CD14-positive monocyte (primary cell): ENCODE data around the gene HOXC11. TPM values are rescaled to one million over a fixed set of nuclear protein-coding genes. Genes with fewer than 3 reads are reported as not detected.

ENCODE experiments used
- DNase-seq, 3 donors: peaks; one replicate each; pipeline ENCODE4 v3.0.0-alpha.2; 2011 to 2022
- H2AFZ ChIP-seq: 2 replicates; pipeline ENCODE4 v1.6.0; 2012; ENCODE audit warnings: mild to moderate bottlenecking, low read depth, low read length, inconsistent platforms; ENCODE audit not compliant: insufficient read depth, poor library complexity, severe bottlenecking
- H3K27ac ChIP-seq, 2 donors: 1 replicate in 1 of 2; 2 replicates in 1 of 2; pipeline ENCODE4 v1.5.1; 2012 to 2013; ENCODE audit warnings: low read length in 2 of 2, control low read depth in 1 of 2, inconsistent platforms in 1 of 2, low read depth in 1 of 2, mild to moderate bottlenecking in 1 of 2
- H3K27me3 ChIP-seq, 2 donors: one replicate each; pipeline versions ENCODE4 v1.6.0 to v1.6.1; 2011 to 2013; ENCODE audit warnings: low read length in 2 of 2; ENCODE audit not compliant: control insufficient read depth in 2 of 2, insufficient read depth in 2 of 2
- H3K36me3 ChIP-seq, 2 donors: replicated peaks in 1 of 2; 1 replicate in 1 of 2; 2 replicates in 1 of 2; pipeline versions ENCODE4 v1.5.1 to v1.6.1; 2012 to 2013; ENCODE audit warnings: low read length in 2 of 2, control low read depth in 1 of 2, inconsistent platforms in 1 of 2, mild to moderate bottlenecking in 1 of 2; ENCODE audit not compliant: insufficient read depth in 2 of 2, control insufficient read depth in 1 of 2
- H3K4me1 ChIP-seq, 2 donors: 1 replicate in 1 of 2; 2 replicates in 1 of 2; pipeline versions ENCODE4 v1.5.1 to v1.6.1; 2012 to 2013; ENCODE audit warnings: low read length in 2 of 2, control low read depth in 1 of 2, inconsistent platforms in 1 of 2, mild to moderate bottlenecking in 1 of 2, moderate library complexity in 1 of 2; ENCODE audit not compliant: insufficient read depth in 2 of 2, control insufficient read depth in 1 of 2
- H3K4me2 ChIP-seq: replicated peaks from 2 replicates; pipeline ENCODE3; 2012; ENCODE audit warnings: low read length, moderate library complexity, mild to moderate bottlenecking; ENCODE audit not compliant: poor library complexity, severe bottlenecking; ENCODE audit errors: extremely low read depth
- H3K4me3 ChIP-seq, 3 experiments: fragments of 200-600 bp in 1 of 3; sonication (generic) in 1 of 3; replicated peaks in 1 of 3; 1 replicate in 2 of 3; 2 replicates in 1 of 3; pipeline ENCODE4 v1.5.1; 2011 to 2013; ENCODE audit warnings: low read length in 3 of 3, mild to moderate bottlenecking in 3 of 3, control low read depth in 2 of 3, low read depth in 2 of 3, inconsistent platforms in 1 of 3, moderate library complexity in 1 of 3
- H3K79me2 ChIP-seq: 2 replicates; pipeline ENCODE4 v1.6.0; 2012; ENCODE audit warnings: mild to moderate bottlenecking, control low read depth, inconsistent platforms, low read length, moderate library complexity; ENCODE audit not compliant: insufficient read depth
- H3K9ac ChIP-seq: 2 replicates; pipeline ENCODE4 v1.6.0; 2017; ENCODE audit warnings: low read length, mild to moderate bottlenecking; ENCODE audit not compliant: insufficient read depth, poor library complexity, severe bottlenecking
- H3K9me3 ChIP-seq, 2 donors: replicated peaks in 1 of 2; 1 replicate in 1 of 2; 2 replicates in 1 of 2; pipeline versions ENCODE4 v1.5.1 to v1.6.1; 2012 to 2013; ENCODE audit warnings: low read length in 2 of 2, control low read depth in 1 of 2; ENCODE audit not compliant: control insufficient read depth in 1 of 2, insufficient read depth in 1 of 2
- H4K20me1 ChIP-seq: 2 replicates; pipeline ENCODE4 v1.6.0; 2012; ENCODE audit warnings: mild to moderate bottlenecking, low read length, control low read depth, moderate library complexity; ENCODE audit not compliant: insufficient read depth
- H3K27ac Mint-ChIP-seq, 7 donors: one replicate each; pipeline ENCODE4 v1.8.0; 2020; ENCODE audit warnings: mild to moderate bottlenecking in 7 of 7, mixed read lengths in 7 of 7, moderate library complexity in 6 of 7, inconsistent platforms in 2 of 7
- H3K27me3 Mint-ChIP-seq, 3 donors: one replicate each; pipeline ENCODE4 v1.8.0; 2021 to 2022; ENCODE audit warnings: low read depth in 3 of 3, mild to moderate bottlenecking in 3 of 3, mixed read lengths in 3 of 3, moderate library complexity in 3 of 3, inconsistent platforms in 1 of 3
- H3K36me3 Mint-ChIP-seq, 2 donors: one replicate each; pipeline ENCODE4 v1.8.0; 2020; ENCODE audit warnings: mixed read lengths in 2 of 2, inconsistent platforms in 1 of 2, mild to moderate bottlenecking in 1 of 2
- H3K4me1 Mint-ChIP-seq: one replicate; pipeline ENCODE4 v1.8.0; 2020; ENCODE audit warnings: mild to moderate bottlenecking, mixed read lengths
- H3K4me3 Mint-ChIP-seq, 2 donors: one replicate each; pipeline ENCODE4 v1.8.0; 2020; ENCODE audit warnings: mild to moderate bottlenecking in 2 of 2, mixed read lengths in 2 of 2, moderate library complexity in 1 of 2
- H3K9me3 Mint-ChIP-seq, 7 donors: one replicate each; pipeline ENCODE4 v1.8.0; 2020 to 2022; ENCODE audit warnings: mixed read lengths in 7 of 7, mild to moderate bottlenecking in 6 of 7, moderate library complexity in 6 of 7, inconsistent platforms in 2 of 7
- WGBS: methylation state at CpG from one replicate; pipeline ENCODE4 v1.1.5; 2013; ENCODE audit warnings: missing lambda C conversion rate; ENCODE audit not compliant: insufficient coverage; 5-methylcytosine and 5-hydroxymethylcytosine counted together
- intact Hi-C, 2 donors: fragments of 100-400 bp; cut with micrococcal nuclease; formaldehyde crosslinking; loops; one replicate each; pipeline versions ENCODE4 v1.15.0 to v1.15.1; 2023
- polyA plus RNA-seq, 3 donors: library from polyadenylated mRNA; depleted of rRNA in 1 of 3; unstranded in 2 of 3; stranded (reverse) in 1 of 3; fragments of 300-500 nt in 2 of 3; fragments of >200 nt in 1 of 3; fragmentation: Illumina TruSeq in 2 of 3; gene quantifications; 1 replicate in 2 of 3; 2 replicates in 1 of 3; pipeline ENCODE4 v1.2.3, GENCODE V29; 2012 to 2021
- TF ChIP-seq, protein P1 (sequence below): fragments of 200-600 bp; IDR thresholded peaks from one replicate; pipeline ENCODE4 v1.8.0; 2022; ENCODE audit warnings: antibody characterized with exemption, mild to moderate bottlenecking

The HOXC11 gene
- polyA plus RNA-seq, 3 donors = not detected

DNA sequence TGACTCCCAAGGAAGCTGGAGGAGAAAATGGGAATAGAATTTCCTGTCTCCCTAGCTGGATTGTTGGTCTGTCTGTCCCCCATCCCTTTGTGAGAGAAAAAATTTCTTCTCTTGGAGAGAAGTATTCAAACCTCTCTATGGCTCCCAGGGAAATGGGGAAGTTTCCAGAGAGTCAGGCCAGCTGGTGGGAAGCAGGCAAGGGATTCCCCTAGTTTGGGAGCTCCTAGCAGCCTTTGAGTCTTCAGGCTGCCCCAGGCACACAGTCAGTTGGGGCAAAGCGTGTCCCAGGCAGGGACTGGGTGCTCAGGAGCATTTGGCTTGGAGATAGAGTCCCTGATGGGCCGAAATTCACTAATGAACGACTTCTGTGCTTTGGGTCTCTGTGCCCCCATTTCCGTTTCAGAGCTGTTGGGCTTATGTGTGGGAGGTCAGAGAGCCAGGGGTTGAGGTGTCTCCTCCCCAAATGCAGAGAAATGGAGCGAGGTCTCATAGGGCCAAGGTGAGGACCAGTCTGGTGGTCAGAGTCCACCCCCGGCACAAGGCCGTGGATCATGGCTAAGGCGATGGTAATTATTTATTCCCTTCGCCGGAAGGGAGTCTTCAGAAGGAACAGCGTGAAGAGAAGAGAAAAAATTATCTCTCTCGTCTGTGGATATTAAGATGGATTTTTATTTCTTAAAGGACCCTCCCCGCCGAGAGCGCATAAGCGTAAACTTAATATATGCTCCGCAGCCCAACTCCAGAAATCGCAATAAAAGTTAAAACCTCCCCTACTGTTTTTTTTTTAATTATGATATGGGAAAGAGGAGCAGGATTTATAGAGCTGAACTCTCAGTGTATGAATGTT lies 20.5 kb downstream of the HOXC11 start:
- no peak overlapping the region for H3K4me2 ChIP-seq
- no peak overlapping the region for H3K27ac Mint-ChIP-seq
- H4K20me1 ChIP-seq = no peaks in the 10 kb centered on the region
- H3K4me1 Mint-ChIP-seq = peaks cover 37% of the 10 kb centered on the region
- no peak overlapping the region for H3K9ac ChIP-seq
- H3K36me3 ChIP-seq = no peaks in the 10 kb centered on the region
- peaks cover 93 to 100% of the 10 kb centered on the region in 2 donors for H3K27me3 ChIP-seq
- H3K4me3 Mint-ChIP-seq = peak overlapping the region in 1 of 2 donors; percentile 85
- intact Hi-C loops = no loop called here
- TF ChIP-seq, protein P1, sequence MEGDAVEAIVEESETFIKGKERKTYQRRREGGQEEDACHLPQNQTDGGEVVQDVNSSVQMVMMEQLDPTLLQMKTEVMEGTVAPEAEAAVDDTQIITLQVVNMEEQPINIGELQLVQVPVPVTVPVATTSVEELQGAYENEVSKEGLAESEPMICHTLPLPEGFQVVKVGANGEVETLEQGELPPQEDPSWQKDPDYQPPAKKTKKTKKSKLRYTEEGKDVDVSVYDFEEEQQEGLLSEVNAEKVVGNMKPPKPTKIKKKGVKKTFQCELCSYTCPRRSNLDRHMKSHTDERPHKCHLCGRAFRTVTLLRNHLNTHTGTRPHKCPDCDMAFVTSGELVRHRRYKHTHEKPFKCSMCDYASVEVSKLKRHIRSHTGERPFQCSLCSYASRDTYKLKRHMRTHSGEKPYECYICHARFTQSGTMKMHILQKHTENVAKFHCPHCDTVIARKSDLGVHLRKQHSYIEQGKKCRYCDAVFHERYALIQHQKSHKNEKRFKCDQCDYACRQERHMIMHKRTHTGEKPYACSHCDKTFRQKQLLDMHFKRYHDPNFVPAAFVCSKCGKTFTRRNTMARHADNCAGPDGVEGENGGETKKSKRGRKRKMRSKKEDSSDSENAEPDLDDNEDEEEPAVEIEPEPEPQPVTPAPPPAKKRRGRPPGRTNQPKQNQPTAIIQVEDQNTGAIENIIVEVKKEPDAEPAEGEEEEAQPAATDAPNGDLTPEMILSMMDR = no peak
- DNase-seq = no peak
- WGBS = 30% methylated on average over 6 of the region's 18 CpGs
- peaks cover 3 to 63% of the 10 kb centered on the region in 2 donors for H3K9me3 ChIP-seq
- H3K79me2 ChIP-seq = no peaks in the 10 kb centered on the region
- no peak overlapping the region for H3K4me3 ChIP-seq
- peaks cover 99 to 100% (median 100%) of the 10 kb centered on the region in 3 donors for H3K27me3 Mint-ChIP-seq
- H3K27ac ChIP-seq = no peak overlapping the region
- H2AFZ ChIP-seq = no peak overlapping the region
- H3K36me3 Mint-ChIP-seq = peaks cover 3 to 28% of the 10 kb centered on the region in 2 donors
- H3K4me1 ChIP-seq = peaks cover 12 to 20% of the 10 kb centered on the region in 2 donors
- H3K9me3 Mint-ChIP-seq = peaks cover 2 to 62% (median 34%) of the 10 kb centered on the region in 7 donors

DNA sequence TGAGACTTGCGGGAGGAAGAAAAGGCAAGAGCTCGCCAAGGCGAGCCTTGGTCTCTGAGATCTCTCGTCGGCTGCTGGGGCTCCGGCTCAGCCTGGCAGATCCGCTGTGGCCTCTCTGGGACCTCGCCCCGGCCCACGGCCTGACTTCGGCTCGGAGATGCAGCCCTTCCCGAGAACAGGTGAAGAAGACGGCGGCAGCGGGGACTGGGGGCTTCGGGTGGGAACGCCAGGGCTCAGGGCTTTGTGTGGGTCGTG lies 21.0 kb downstream of the HOXC11 start:
- peaks cover 2 to 65% (median 34%) of the 10 kb centered on the region in 7 donors for H3K9me3 Mint-ChIP-seq
- no peak overlapping the region for H3K9ac ChIP-seq
- peaks cover 93 to 100% of the 10 kb centered on the region in 2 donors for H3K27me3 ChIP-seq
- no peak overlapping the region for H3K4me2 ChIP-seq
- H3K4me1 ChIP-seq = peaks cover 12 to 20% of the 10 kb centered on the region in 2 donors
- intact Hi-C loops = no loop called here
- peaks cover 99 to 100% (median 100%) of the 10 kb centered on the region in 3 donors for H3K27me3 Mint-ChIP-seq
- no peak for DNase-seq
- H3K79me2 ChIP-seq = no peaks in the 10 kb centered on the region
- peaks cover 36% of the 10 kb centered on the region for H3K4me1 Mint-ChIP-seq
- no peaks in the 10 kb centered on the region for H3K36me3 ChIP-seq
- TF ChIP-seq, protein P1 = no peak
- peaks cover 3 to 63% of the 10 kb centered on the region in 2 donors for H3K9me3 ChIP-seq
- no peak overlapping the region for H3K4me3 ChIP-seq
- H3K36me3 Mint-ChIP-seq = peaks cover 3 to 30% of the 10 kb centered on the region in 2 donors
- H3K27ac ChIP-seq = no peak overlapping the region
- no peak overlapping the region for H3K27ac Mint-ChIP-seq
- H4K20me1 ChIP-seq = no peaks in the 10 kb centered on the region
- H2AFZ ChIP-seq = no peak overlapping the region
- peak overlapping the region; percentile 27 to 85 for H3K4me3 Mint-ChIP-seq
- WGBS = 9% methylated on average over 19 of the region's 19 CpGs
